Hematopoietic multipotent progenitor cell treated with erythropoietin and hydrocortisone succinate and interleukin-3 and kit ligand, for 17 days (in vitro differentiated cells): Measurements from ENCODE around the gene ZRANB1.

Experiments
- DNase-seq: peaks from one replicate; pipeline ENCODE4 v3.0.0-alpha.2; 2015; ENCODE audit warnings: low spot score

The ZRANB1 gene

DNA sequence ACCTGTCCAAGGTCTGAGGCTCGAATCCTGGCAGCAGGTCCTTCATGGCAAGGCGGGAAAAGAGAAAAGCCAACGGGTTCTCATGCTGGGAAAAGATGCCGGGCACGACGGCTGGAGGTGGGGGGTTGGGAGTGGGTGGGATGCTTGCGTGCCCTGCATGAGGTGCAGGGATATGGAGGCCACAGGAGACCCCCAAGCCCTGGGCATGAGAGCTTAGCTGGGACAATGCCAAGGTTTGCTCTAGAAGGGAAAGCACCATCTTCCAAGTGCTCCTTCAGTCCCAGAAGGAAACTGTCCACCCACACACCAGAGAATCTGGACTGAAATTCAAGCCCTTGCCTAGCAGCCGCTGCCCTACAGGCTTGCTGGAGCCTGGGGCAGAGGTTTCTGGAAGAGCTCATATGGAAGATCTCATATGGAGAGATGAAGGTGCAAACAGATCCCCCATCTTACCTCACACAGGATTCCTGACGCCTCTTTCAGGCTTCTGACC is 64.3 kb downstream of the ZRANB1 start:
- no peak for DNase-seq

DNA sequence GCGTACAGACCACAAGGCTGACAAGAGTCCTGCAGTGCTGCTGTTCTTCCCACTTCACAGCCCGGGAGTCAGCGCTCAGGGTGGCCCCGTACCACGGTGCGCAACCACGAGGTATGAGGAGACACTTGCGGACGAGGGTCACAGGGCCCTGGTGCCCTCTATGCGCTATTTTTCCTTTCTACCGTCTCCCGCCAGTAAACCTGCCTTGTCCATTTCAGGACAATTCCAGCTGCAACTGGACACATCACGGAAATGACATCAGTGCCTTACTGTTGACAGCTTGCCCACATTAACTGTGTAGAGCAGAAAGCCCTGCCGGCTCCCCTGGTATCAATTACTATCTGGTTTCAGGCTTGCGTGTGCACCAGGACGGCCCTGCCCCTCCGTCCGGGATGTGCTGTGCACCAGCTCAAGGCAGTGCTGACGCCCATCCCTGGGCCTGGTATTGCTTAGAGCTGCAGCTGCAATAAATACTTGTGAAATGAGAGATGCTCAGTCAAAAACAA is 65.1 kb downstream of the ZRANB1 start:
- DNase-seq, result no peak

DNA sequence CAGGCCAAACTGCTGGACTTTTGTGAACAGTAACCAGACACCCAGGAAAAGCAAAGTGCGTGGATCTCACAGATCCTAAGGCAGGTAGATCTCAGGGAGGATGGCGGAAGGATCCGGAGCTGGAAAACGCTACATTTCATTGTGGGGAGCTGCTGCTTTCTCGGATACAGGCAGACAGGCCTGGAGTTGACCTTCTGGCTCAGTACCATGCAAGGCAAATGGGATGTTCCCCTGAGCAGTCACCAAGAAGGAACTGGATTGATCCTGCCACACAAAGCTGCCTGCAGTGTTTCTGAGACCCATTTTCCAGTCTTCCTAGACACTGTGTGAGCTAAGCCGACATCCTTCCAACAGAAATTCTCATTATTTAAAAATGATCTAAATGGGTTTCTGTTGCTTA is 65.5 kb downstream of the ZRANB1 start:
- DNase-seq, result no peak

DNA sequence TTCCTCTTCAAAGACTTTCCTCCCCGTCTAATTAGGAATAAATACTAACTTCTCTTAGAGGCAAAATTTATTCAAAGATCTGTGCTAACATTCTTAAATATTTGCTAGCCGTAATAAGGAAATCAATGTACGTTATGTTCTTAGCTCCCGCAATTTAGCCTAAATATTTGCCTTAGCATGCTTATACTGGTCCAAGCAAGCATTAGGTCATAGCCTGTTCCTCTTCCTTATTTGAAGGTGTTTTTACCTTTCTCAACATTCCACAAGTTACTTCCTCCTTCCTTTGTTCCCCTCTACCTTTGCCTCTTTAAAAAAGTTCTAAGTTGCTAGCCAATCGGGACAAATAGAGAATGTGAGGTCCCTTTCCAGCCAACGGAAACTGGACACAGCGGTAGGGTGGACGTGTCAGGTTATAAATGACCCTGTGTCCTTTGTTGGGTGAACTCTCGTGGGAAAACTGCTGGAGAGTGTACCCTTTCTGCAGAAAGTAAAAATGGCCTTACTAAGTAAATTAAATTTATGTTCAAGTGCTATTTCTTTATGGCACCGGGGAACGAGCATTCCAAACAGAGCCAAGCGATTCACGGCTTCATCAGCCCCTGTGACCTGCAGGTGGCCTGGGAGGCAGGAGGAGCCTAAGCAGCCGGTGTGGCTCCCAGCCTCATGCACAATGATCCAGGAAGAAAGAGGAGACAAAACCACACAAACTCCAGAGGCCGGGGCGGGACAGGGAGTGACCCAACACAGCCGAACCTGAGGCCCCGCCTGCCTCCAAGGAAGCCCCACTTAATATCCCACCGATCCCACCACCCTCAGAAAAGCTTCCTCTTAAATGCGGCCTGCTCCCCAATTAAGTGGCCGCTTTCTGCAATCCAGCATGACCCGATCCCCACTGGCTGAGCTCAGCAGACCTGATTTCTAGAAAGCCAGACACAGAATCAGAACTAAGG is 67.0 kb downstream of the ZRANB1 start:
- DNase-seq, result no peak

DNA sequence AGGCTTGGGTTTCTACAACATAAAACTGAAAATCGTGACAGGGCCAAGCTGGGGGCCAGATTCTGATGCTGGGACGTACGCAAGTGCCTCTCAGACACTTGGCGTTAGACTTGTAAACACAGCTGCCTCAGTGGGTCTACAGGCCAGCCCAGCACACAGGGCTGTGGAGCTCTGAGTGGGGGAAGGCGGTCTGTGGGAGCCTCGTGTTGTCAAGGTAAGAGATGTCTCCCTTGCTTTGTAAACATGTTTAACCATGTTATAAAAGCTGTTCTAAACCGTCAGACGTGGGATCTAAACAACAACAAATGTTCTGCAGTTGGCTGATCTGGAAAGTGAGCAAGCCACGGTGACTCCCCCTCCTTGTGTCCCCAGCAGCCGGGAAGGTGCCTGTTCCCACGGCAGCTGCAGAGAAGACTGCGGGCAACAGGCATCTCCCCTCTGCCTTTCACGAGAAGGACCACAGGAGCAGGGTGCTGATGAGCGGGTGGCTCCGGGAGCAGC is 67.8 kb downstream of the ZRANB1 start:
- DNase-seq, result no peak

DNA sequence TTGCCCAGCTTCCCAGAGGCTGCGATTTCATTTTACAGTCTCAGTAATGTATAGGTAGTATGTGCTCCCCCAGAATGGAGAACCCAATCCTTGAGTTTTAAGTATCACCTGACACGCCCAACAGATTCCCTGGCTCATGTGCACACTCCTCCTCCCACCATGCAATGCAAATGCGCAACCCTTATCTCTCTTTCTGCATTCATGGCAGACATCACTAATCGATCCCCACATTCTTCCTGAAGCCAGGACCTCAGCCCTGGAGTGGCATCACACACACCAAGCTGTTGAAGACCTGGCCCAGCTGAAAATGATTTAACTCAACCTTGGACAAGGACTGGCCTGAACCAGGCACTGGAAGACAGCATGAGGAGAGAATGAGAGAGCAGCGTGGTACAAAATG is 68.4 kb downstream of the ZRANB1 start:
- DNase-seq, result no peak

DNA sequence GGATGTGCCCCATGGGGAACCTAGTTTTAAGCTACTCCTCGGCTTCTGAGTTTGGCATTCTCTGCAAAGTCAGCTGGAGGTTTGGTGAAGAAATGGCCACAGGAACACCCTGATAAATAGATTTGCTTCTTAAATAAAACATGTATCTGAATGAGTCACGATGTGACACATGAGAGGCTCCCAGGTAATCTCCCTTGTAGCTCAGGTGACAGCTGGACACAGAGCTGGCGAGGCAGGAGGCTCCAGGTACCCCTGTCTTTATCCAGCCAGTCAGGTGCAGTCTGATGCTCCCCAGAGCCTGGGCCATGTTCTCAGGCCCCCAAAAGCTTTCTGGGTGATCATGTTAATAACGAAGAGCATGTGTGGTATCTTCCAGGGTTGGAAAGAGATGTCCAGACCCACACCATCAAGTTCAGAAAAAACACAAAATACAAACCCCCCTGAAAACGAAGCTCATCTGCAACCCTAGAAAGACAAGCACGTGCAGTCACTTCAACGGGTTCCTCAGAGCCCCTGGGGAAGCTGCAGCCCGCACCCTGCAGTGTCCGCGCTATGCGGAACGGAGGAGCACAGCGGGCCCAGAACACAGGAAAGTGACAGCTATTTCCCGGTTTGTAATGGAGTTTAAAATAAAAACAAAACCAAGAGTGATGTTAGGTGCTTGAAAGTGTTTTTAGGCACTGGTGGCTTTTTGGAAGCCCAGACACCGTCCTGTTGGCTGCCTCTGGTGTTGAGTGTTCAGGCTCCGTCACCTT is 69.4 kb downstream of the ZRANB1 start:
- DNase-seq, result no peak

DNA sequence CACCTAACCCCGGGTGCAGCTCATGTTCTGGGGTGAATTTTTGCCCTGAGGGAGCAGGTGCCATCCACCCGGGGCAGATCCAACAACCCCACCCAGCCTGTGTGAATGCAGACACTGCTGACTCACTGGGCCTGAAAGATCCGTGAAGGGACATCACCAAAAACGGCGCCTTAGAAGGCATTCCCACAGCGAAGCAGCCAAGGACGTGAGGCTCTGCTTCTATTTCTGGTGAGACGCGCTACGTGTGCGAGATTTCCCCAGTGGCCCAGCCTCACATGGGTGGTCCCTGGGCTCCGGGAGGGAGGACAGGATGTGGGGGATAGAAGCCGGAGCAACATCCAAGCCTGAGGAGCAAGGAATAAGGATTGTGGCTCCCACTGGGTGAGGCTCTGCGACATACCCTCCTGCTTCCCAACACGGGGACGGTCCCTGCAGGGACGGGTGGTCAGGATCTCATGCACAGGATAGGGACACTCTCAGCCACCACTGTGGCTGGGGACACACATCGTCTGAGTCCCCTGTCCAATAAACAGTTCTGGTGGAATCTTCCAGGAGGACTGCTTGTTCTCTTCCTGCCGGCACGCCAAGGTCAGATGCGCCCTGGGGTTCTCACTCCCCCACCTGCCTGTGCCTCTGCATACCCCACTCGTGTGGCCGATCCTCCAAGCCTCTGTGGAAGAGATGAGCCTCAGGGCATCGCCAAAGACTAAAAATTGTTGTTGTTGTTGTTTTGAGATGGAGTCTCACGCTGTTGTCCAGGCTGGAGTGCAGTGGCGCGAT is 70.2 kb downstream of the ZRANB1 start:
- DNase-seq, result no peak

DNA sequence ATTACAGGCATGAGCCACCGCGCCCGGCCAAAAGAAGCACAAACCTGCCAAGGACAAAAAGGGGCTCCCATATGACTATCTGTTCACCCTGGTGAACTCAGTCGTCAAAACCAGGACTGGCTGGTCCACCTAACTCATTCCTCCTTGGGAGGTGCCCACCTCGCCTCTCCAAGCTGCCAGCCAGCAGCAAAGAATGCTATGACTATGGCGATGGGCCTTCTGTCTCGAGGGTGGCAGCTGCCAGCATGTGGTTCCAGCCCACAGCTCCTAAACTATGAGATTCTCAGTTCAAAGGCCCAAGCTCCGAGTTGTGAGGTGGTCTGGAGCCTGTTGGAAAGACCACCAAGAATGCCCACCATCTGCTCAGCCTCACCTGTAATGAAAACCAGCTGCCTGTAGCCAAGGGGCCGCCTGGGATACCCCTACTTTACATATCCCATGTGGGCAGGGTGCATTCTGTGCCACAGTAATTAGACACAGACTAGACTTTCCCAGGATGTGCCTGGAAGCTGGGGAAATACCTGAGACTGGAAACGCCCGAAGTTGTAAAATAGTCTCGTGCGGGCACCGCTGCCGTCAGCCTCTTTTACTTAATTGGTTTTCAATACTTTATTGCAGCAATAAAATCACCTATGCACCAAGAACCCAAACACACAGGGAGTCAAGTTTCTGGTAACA is 71.1 kb downstream of the ZRANB1 start:
- no peak for DNase-seq

DNA sequence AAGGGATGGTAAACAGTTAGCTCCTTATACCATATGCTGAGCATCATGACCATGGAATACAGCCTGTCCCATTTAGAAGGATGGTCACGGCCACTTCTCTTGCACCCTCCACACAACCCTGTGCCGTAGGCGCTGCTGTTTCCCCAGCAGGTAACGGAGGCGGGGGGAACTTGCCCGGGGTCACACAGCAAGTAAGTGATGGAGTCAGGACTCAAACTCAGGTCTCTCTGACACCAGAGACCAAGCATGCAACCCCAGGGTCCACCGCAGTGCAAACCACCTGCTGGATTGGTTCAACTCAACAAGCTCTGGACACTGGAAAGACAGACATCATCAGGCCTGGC is 71.6 kb downstream of the ZRANB1 start:
- no peak for DNase-seq

DNA sequence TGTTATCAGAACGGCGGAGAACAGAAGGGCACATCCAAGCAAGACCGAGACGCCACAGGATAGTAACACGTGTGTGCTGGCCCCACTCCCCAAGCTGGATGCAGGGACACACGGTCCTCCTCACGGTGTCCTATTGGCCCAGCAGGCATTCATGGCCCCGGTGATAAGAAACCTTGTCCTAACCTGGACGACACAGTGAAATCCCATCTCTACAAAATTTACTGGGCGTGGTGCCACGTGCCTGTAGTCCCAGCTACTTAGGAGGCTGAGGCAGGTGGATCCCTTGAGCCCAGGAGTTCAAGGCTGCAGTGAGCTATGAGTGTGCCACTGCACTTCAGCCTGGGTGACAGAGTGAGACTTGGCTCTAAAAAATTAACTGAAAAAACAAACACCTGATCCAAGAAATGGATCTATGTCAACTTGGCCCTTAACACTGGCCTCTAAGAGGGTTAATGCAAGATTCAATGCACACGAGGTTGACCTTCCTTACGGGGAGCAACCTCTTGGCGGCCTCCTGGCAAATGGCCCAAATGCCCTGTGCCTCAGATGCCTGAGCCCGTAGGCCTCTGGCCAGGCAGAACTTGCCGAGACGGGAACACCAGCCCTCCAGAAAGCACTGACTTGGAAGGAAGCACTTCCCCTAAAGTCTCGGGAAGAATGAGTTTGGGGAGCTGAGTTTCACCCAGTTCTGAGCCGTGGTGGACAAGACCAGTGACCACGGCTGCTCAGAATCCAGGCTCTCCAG is 72.3 kb downstream of the ZRANB1 start:
- no peak for DNase-seq

DNA sequence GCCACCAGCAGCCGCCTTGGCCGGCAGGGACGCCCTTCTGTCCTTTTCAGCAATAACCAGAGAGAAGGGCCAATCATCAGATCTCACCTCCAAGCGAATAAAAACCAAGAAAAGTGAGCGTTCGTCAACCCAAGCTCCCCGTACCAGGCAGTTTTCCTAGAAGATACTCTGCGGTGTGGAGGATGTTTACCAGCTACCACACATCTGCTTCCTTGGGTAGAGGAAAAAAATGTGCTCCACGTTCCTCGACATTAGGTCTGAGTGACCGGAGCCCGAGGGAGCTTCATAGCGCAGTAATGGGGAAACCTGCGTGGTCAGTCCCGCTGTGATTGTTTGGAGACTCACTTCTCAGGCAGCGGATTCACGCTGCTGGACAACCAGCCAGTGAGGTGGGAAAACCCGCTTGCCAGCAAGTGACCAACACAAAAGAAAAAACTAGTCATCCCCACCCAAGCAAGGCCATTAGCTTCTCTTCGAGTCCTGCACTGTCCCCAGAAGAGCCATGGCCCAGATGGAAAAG is 73.0 kb downstream of the ZRANB1 start:
- DNase-seq, result no peak

DNA sequence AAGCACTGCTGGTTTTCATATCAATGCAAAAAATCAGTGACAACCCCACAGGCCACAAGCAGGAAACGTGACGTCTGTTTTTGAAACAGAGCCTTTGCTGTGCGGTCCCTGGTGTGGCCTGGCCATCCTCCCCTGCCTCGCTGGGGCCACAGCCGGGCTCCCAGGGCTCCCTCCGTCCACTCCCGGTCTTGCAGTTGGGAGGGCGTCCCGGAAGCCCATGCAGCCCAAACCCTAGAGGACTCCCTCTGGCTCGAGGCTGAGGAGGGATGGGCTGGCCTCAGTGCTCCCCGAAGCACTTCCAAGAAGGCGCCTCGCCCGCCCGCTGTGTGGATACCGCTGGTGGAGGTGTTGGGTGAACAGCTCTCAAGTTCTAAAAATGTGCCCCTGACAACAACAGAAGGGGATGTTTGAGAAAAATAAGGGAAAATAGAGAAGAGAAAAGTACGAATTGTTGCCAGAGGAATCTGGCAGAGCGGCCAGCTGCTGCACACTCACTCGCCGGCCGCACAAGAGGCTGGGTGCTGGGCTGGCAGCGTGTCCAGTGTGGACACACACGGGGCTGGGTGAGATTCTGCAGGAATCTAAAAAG is 73.5 kb downstream of the ZRANB1 start:
- no peak for DNase-seq

DNA sequence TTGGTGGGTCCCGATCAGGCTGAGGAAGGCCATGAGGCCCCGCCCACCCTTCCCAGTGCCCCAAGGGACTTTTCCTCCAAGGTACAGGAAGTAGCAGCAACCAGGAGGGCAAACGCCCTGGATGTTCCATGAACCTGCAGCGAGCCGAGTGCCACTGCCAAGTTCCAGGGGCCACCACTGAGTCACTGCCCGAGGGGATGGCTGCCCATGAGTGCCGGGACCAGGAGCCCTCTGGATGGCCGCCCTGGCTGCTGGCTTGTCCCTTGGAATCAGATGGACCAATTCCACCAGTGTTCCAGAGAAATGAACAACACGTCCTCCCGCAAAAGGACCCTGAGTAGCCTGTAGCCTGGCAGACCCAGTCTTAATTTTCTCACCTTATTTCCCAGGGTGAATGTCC is 74.2 kb downstream of the ZRANB1 start:
- DNase-seq, result no peak

DNA sequence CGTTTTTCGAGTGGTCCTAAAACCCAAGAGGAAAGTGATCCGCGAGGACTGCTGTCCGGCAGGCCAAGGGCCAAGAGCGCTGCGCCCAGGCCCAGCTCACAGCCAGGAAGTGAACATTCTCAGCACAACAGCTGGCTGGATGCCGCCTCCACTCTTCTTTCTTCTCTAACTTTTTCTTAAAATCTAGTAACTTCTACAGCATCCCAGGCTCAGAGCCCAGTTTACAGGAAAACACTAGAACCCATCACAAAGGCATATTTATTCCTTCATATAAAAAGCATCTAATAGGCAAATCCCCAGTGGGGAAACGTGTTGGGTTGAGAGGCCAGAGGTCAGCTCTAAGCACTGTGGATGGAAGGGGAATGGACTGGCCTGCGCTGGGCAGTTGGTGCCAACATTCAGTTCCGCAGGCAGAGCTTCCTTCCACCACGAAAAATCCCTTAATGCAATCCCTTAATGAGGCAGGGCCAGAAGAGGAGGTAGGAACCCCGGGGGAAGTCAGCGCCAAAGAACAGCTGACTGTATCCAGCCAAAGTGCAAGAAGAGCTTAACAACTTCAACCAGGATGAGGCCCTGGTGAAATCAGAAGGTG is 74.8 kb downstream of the ZRANB1 start:
- DNase-seq, result no peak

DNA sequence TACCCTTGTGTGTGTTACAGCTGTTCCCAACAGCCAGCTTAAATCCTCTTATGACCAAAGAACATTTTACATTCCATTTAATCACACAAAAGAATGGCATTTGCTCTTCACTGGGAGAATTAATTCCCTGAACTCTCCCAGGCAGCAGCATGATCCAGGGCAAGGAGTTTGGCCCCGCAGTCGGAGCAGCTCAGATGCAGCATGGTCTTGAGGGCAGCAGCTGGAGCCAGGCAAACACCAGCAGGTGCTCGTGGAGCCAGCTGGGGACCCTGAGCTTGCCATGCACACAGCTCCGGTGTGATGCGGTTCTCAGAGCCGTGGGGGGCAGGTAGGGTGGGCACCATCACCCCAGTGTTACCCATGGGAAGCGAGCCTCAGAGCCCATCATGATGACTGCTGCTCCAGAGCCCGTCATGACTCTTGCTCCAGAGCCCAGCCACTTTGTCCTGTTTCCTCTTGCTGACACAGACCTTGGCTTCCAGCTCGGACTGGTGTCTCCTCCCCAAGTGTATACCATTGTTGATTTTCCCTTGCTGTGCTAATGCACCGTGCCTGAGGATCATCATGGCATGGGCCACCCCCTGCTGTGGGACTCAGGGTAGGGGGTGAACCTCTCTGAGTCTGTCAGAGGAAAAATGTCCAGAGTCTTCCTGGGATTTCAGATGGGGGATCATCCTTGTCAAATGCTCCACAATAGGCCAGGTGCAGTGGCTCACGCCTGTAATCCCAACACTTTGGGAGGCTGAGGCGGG is 75.8 kb downstream of the ZRANB1 start:
- no peak for DNase-seq

DNA sequence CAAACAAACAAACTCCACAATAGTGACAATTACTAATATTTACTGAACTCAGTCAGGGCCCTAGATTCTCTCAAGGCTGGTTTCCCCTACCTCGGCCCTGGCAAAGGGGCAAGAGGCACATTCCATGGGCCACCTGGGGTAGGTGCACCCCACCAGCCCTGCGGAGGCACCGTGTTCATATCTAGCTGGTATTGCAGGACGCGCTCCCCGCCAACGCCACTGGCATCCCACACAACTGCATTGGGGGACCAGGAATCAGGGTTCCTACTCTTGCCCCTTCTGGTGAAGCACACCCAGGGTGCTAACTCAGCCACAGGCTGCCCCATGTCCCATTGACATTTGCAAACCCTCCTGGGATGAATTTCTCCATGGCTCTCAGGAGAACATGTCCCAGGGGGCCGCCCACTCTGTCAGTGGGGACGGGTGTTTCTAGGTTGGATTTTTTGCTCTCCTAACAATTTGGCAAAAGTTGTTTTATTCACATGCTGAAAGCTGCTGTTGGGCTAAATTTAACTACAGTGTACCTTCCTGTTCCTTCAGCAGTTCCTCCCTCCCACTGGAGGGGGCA is 76.7 kb downstream of the ZRANB1 start:
- no peak for DNase-seq

DNA sequence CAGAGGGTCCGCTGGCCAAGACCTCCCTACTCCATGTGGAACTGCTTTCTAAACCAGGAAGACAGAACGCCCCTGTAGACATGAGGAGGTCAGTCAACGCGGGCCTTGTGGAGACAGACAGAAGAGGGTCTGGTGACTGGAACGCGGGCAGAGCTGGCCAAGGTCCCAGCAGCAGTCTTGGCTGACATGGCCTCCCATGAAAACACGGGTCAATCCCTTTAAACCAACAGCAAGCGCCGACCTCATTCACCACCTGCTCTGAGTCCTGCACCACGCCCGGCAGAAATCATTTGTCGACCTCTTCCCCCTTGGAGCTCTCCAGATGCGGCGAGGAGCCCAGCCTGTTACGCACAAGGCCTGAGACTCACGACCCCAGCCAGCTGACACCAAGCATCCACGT is 78.5 kb downstream of the ZRANB1 start:
- DNase-seq, result no peak

DNA sequence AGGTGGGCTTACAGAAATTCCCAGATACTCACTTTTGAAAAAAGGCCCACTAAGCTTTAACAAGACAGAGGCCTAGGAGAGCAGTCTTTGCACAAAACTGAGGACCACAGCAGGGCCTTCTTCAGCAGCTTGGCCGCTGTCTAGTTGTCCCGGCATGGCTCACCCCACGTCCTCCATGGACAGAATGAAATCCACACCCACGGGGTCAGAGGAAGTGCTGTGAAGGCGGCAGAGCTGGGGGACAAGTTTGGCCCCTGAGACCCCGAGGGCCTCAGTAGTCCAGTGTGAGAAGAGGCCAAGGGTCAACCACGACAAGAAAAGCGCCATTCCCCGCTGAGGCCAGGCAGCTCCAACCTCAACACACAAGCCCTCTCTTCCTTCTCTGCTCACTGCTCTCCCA is 78.9 kb downstream of the ZRANB1 start:
- no peak for DNase-seq
